ENCODE measurements around the gene DAB2IP.

DAB2IP gene

DNA sequence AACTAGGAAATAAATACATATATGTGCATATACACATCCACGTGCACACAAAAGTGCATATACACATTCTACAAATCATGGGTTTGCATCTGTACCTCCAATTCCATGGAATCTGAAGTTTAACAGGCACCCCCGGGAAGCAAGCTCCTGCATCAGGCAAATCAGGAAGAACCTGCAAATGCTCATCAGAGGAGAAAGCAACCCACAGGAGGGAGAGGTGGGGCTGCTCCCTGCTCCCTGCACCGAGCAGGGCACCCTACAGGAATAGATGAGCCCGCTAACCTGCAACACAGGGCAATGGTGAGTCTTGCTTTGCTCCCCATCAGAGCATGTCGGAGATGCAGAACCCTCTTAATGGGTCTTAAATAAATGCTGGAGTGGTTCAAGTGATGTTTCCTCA lies 151.3 kb downstream of the DAB2IP start:
- no peak for ATAC-seq
- no peak for DNase-seq

GRCh38 chr9:121807069-121807822 lies 155.8 kb downstream of the DAB2IP start:
- DNase-seq (no peak), ATAC-seq (no peak)

DNA sequence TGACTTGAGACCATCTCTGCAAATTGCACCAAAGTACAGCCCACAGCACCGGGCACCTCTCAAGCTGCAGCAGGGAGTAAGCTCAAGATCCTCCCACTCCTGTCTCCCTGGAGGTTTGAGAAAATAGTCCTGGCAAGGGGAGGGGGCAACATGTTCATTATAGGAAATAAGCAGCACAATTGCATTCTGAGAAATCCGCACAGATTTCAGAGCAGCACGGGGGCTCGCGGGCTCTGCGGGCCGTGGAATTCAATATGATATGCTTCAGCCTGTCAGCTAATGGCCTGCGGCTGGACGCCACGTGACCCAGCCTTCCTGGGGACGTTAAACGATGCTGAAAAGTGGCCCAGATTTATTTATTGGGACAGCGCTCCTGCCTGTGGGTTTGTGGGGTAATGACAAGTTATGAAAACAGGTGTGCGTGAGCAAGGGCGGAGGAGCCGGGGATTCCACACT lies 156.4 kb downstream of the DAB2IP start:
- ATAC-seq (no peak), DNase-seq (no peak)

DNA sequence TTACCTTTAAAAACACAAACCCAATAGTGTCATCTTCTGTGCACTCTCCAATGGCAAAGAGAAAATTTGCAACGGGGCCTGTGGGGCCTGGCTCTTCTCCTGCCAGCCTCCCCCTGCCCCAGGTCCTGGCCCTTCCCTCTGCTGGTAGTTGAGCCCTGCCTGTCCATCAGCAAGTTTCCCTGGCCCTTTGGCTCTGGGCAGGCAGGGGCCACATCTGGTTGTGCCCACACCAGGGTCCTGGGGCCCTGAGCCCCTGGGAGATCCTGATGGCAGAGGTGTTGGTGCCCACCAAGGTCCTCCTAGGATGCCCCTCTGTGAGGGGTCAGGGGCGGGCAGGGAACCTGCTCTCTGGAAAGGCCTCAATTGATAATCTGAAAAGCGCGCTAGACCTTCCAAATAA lies 157.3 kb downstream of the DAB2IP start:
- DNase-seq (no peak), ATAC-seq (no peak)

GRCh38 chr9:121809356-121810050 lies 158.1 kb downstream of the DAB2IP start:
- ATAC-seq (no peak), DNase-seq (no peak)

- no peak for DNase-seq
- ATAC-seq, result no peak
Measured at GRCh38 chr9:121810489-121810888, 159.1 kb downstream of the DAB2IP start.

DNA sequence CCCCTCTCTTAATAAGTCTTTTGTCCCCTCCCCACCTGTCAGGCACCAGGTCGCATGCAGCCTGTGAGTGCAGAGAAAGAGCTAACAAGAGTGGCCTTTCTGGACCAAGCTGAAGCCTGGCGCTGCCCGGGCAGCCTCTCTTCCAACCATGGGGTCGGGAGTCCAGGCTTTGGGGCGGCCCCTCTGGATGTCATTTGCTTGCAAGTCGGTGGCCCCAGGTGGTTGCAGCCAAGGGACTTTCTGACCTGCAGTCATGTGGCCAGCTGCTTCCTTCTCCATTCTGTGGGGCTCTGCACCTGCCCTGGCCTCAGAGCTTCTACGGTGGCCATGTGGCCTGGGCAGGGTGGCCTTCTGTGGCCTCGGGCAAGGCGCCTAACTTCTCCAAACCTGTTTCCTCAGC lies 159.7 kb downstream of the DAB2IP start:
- ATAC-seq (no peak), DNase-seq (no peak)

DNA sequence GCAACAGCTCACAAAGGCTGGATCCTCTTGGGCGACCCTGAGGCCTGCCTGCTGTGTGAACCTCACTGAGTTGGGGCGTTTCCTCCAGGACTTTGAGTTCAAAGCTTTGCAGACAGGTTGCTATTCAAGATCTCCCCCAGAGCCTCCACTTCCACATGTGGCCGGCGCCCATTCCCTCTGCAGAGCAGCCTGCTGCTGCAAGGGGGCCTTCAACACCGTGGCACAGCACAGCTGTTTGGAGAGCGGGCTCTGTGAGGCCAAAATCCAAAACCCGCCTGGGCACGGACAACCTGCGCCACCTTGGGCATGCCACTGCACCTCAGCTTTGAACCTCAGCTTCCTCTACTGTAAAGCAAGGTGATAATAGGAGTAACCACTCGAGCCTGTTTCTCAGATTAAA lies 160.3 kb downstream of the DAB2IP start:
- no peak for DNase-seq
- ATAC-seq, result no peak

GRCh38 chr9:121812159-121812735 lies 160.8 kb downstream of the DAB2IP start:
- ATAC-seq, result no peak
- no peak for DNase-seq

GRCh38 chr9:121813519-121814210 lies 162.2 kb downstream of the DAB2IP start:
- no peak for DNase-seq
- ATAC-seq, result no peak

- DNase-seq (no peak), ATAC-seq (no peak)
Measured at GRCh38 chr9:121814594-121814993, 163.2 kb downstream of the DAB2IP start.

DNA sequence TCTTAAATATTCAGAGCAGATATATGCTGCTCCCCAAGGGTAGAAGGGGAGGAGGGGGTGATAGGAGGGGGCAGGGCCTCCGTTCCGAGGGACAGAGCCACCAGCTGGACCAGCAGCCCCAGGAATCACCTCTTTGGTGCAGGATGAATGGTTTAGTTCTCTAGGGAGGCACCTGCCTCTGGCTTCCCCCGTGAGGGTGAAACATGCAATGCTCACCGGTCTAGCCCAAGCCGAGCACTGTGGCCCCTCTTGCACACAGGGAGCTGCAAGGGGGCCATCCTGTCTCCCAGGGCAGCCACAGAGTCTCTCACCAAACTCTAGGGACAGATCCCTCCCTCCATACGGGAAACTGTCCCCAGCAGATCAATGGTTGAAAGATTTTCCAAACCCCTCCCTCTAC lies 163.7 kb downstream of the DAB2IP start:
- DNase-seq, result no peak
- no peak for ATAC-seq

DNA sequence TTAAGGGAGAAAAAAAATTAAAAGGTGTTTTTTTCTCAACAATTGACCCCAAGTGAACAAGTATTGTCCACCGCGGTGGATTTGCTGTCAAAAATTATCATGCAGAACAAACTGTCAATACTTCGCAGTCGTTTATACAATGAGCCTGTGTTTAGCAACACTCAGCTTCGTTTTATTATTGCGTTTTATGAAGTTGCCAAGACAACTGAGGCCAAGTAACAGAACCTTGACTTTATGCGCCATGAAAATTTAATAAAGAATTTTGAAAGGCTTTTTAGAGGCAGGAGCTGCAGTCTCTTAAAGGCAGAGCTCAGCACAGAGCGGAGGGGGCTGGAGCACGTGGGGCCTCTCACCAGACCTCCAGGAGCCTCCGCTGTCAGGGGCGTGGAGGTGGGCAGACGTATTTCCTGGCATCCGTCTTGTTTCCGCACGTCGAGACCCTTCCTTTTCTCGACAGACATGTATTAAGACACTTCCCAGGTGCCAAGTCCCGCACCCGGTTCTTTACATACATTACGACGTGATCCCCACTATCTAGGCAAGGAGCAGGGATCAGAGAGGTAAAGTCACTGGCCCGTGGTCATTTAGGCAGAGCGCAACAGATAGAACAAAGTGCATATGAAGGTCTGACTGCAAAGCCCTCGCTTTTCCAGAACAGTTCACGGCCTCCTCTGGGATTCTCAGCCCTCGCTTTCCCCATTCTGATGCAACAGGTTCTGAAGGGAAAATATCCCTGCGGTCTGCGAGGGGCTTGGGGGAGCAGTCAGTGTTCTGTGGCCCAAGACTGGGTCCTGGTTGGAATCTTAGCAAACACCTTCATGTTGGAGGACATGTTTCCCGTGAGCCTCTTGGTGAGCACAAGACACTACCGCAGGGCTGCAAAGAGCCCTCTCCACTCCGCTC lies 164.4 kb downstream of the DAB2IP start:
- DNase-seq (no peak), ATAC-seq (no peak)

DNA sequence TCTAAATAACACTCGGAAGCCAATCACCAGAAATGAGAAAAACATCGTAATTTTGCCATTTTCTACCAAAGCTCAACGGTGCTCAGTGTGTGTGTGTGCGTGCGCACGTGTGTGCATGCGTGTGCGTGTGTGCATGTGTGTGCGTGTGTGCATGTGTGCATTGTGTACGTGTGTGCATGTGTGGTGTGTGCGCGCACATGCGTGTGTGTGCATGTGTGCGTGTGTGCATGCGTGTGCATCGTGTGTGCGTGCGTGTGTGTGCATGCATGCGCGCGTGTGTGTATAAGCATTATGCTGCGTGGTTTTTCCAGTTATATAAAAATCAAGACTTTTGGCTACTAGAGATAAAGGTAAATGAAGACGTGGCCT lies 165.0 kb downstream of the DAB2IP start:
- no peak for ATAC-seq
- no peak for DNase-seq

DNA sequence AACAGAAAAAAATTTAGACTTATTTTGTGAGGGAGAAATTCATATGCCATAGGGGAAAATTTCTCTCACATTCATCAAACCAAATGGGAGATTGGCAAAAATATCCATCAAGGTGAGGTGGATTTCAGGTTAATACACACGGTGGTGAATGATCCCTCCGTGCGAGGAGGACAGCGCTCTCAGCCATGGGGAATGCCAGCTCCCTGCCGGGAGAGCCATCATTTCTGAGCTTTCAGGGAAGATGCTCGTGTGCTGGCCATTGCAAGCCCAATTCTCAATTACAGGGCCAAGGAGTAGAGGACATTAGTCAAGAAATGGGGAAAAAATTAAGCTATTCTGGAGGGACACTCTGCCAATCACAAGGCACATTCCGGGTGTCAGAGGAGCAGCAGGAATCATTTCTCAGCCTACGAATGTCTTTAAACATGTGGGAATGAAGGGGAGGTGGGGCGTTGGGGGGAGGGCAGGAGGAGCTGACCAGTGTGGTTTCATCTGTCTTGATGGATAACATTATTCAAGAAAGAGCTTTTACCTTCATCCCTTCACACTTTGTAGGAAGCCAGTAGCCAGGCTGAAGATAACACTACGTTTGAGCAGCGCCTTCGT lies 165.5 kb downstream of the DAB2IP start:
- no peak for ATAC-seq
- DNase-seq, result no peak

DNA sequence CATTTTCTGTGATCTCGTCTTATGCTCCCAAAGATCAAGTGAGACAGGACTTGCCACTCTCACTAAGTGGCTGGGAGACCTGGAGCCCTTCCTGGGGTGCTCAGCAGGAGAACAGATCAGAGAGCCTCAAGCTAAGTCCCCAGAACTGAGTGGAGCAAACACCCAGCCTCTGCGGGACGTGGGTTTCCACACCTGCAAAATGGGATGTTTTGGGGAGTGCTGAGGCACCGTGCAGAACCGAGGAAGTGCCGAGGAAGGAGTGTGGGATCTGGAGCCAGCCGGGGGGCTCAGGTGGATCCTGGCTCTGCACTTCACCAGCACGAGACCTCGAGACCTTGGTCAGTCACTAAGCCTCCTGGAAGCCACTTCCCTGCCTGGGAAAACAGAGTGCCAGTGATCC lies 166.0 kb downstream of the DAB2IP start:
- ATAC-seq (no peak), DNase-seq (no peak)

DNA sequence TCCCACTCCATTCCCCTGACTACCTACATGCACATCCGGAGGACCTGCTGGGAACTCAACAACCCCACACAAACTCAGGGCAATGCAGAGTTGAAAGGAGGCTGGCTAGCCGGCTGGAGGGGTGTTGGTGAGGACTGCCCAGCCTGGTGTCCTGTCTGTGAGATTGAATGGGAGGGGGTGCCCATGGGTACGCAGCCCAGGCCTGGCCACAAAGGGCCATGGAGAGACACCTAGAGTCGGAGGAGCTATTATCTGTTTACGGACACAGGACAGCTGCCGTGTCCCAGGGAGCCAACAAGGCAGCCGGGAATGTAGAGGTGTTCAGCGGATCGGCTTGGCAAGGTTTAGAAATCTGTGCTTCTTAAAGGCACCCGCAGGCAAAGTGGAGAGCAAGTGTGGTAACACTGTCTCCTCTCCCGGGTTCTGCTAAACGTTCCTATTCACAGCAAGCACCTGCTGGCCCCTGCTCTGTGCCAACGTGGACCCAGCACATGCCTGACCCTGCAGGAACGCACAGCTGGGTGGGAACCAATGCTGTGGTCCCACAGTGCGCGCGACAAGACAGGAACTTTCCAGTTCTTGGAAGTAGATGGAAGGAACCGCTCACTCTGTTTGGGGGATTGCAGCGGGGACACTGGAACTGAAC lies 166.7 kb downstream of the DAB2IP start:
- ATAC-seq (no peak), DNase-seq (no peak)

DNA sequence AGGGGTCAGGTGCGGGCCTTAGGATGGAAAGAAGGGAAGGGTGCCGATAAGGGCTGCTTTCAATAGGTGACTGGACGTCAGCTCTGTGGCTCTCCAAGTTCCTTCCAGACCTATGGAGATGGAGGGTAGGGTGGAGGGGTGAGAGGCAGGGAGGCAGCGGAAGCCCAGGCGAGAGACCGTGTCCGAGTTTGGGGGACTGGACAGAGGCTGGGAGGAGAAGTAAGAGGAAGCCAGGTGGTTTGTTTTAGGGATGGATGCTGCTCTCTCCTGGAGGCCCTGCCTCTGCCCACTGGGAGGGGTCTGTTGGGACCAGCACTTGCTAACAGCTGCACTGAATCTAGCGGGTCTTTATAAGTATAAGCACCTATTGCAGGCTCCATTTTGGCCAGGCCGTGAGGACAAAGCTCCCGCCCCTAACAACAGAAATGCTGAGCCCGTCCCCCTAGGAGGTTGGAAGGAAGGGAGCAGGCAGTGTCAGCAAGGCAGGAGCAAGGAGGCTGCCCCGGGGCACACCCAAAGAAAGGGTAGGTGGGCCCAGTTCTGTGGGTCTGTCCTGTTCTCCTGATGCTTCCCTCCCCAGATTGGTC lies 167.5 kb downstream of the DAB2IP start:
- ATAC-seq (no peak), DNase-seq (no peak)

DNA sequence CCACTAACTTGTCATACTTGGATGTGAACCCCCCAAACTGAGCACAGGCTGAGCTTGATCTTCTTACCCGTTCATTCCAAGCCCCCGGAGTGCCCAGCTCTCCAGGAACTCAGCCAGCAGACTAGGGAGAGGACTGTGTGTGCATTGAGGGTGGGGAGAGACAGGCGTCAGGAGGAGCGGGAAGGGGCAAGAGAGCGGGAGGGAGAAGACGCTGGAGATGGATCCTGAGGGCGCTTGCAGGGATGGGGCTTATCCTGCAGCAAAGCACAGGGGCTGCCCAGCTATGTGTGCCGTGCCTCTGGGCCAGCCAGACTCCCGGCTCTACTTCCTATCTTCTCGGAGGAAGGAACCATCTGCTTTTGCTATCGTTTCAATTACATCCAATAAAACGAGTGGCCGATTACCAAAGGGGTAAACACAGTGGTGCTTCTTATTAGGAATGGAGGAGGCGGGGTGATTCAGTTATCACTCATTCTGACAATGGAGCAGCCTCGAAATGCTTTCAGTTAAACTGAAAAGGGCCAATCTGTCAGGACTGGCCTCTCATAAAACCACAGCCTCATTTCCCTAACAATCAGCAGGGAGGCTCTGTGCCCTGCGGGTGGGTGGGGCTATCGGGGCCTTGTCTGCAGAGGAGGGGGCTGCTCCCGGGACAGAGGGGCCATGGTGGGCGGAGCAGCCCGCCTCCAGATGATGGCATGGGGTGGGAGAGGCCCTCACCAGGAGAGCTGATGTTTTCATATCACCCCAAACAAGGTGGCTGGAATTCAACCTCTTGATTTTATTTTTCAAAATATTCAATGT lies 168.2 kb downstream of the DAB2IP start:
- no peak for DNase-seq
- ATAC-seq, result no peak

Measured in stimulated activated naive CD8-positive, alpha-beta T cell treated with anti-CD3 and anti-CD28 coated beads, Interleukin-15, Interleukin-2, amounts not matched to agents 100 U/mL and 50 U/mL, for 24 hours (primary cell).